Activated CD4-positive, CD25-positive, alpha-beta regulatory T cell treated with anti-CD3 and anti-CD28 coated beads, Interleukin-2, amount 50 U/mL, for 72 hours (primary cell): ENCODE data around the gene ZBTB11.
"Not testable (repeated sequence)": the region's sequence is repeated elsewhere in the genome, so short reads cannot be mapped to it uniquely, and the experiment has no call there.

Experiments used
- DNase-seq: peaks from one replicate; pipeline ENCODE4 v3.0.0; 2021

ZBTB11 gene

DNA sequence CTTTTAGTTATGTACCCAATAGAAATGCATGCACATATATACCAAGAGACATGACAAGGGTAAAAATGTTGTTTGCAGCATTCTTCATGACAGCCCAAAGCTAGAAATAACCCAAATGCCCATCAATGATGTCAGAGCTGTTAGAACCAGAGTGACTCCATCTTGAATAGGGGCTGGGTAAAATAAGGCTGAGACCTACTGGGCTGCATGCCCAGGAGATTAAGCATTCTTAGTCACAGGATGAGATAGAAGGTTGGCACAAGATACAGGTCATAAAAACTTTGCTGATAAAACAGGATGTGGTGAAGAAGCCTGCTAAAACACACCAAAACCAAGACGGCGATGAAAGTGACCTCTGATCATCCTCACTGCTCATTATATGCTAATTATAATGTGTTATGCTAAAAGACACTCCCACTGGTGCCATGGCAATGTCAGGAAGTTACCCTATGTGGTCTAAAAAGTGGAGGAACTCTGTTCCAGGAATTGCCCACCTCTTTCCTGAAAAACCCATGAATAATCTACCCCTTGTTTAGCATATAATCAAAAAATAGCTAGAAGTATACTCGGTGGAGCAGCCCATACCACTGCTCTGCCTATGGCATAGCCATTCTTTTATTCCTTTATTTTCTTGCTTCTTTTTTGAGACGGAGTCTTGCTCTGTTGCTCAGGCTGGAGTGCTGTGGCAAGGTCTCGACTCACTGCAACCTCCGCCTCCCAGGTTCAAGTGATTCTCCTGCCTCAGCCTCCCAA lies 32.9 kb downstream of the ZBTB11 start:
- no peak for DNase-seq

DNA sequence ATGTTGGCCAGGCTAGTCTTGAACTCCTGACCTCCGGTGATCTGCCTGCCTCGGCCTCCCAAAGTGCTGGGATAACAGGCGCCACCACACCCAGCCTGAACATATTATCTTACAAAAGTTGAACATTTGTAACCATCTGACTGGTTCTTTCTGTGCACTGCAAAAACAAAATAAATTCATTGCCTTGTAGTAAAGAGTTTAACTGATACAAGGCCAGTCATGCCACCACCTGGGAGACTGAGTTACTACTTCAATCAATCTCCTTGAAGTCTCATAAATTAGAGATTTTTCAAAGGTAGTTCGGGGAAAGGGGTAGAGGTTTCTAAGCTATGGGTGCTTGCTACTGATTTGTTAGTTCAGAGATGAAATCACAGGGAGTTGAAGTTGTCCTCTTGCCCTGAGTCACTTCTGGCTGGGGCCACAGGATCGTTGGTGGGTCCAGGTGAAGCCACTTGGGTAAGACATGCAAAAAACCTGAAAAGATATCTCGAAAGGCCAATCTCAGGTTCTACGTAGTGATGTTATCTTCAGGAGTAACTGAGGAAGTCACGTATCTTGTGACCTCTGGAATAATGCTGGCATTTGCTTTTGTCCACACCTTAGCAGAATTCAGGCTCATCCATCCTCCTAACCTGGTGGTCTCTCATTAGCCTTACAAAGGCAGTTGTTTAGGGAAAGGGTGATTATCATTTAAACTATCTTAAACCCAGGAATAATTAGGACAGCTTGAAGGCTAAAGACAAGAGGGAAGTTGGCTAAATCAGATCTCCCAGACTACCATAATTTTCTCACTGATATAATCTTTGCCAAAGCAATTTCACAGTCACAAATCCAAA lies 33.7 kb downstream of the ZBTB11 start:
- DNase-seq = no peak

- DNase-seq = no peak
These were observed 34.5 kb downstream of the ZBTB11 start for GRCh38 chr3:101642441-101642840.

DNA sequence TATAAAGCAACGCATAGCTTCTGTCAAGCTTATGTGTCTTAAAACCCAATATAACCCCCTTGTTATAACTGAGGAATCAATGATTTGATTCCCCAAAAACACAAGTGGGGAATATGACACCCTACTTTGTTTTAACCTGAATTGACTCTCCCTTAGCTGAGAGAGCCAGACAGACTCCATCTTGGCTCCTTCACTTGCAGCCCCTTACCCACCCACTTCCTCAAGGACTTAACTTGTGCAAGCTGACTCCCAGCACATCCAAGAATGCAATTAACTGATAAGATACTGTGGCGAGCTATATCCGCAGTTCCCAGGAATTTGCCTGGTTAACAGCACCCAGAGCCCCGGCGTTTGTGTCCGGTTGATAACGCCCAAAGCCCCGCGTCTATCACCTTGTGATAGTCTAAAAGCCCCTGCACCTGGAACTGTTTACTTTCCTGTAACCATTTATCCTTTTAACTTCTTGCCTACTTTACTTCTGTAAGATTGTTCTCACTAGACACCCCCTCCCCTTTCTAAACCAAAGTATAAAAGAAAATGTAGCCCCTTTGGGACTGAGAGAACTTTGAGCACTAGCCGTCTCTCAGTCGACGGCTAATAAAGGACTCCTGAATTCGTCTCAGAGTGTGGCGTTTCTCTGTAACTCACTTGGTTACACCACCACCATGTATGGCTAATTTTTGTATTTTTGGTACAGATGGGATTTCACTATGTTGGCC lies 35.4 kb downstream of the ZBTB11 start:
- DNase-seq = not testable (repeated sequence)

- no peak for DNase-seq
These were observed 36.7 kb downstream of the ZBTB11 start for GRCh38 chr3:101640256-101640655.

DNA sequence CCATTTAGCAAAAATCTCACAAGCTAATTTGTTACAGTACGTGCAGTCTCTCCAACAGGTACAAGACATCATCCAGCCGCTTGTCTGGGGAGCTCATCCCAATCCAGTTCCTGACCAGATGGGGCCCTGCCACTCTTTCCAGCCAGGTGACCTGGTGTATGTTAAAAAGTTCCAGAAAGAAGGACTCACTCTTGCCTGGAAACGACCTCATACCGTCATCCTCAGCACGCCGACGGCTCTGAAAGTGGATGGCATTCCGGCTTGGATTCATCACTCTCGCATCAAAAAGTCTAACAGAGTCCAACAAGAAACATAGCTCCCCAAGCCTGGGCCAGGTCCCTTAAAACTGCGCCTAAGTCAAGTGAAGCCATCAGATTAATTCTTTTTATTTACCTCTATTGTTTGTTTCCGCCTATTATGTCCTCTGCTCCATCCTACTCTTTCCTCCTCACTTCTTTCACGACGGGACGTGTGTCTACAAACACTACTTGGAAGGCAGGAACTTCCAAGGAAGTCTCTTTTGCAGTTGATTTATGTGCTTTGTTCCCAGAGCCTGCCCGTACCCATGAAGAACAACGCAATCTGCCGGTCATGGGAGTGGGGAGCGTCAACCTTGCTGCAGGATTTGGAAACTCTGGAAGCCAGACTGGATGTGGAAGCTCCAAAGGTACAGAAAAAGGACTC lies 37.5 kb downstream of the ZBTB11 start:
- DNase-seq = no peak

- DNase-seq = no peak
These were observed 38.6 kb downstream of the ZBTB11 start for GRCh38 chr3:101638261-101638745.

GRCh38 chr3:101637451-101637850 lies 39.5 kb downstream of the ZBTB11 start:
- DNase-seq = no peak

DNA sequence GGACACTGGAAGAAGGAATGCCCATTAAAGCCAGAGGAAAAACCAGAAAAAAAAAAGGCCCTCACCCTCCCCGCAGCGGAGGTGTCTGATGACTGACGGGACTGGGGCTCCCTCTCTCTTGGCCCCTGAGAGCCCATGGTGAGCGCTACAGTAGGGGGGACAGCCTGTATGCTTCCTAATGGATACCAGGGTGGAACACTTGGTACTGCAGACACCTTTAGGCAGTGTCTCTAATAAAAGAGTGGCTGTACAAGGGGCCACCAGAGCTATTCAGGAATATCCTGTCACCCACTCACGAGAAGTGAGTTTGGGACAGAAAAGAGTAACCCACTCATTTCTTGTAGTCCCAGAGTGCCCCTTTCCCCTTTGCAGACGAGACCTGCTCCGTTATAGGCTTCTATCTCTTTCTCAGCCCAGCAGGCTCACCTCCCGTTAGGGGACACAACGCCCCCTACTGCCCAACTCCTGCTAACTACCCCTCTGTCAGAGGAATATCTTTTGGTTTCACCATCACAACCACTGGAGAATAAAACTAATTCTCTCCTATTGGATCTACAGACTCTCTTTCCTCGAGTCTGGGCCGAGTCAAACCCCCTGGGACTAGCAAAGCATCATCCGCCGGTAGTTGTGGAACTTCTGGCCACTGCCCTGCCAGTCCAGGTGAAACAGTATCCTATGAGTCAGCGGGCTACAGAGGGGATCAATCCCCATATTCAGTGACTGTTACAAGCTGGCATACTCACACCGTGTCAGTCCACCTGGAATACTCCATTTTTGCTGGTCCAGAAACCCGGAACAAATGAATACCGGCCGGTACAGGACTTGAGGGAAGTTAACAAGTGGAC lies 40.8 kb downstream of the ZBTB11 start:
- peak; percentile 59 for DNase-seq

DNA sequence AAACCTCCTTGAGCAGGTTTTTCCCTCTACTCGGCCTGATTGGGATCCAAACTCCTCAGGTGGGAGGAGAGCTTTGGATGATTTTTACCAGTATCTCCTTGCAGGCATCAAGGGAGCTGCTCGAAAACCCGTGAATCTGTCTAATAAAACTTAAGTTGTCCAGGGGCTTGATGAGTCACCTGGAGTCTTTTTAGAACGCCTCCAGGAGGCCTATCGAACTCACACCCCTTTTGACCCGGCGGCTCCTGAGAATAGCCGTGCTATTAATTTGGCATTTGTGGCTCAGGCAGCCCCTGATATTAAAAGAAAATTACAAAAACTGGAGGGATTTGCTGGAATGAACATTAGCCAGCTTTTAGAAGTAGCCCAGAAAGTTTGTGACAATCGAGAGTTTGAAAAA lies 41.6 kb downstream of the ZBTB11 start:
- no peak for DNase-seq

- DNase-seq = no peak
These were observed 42.2 kb downstream of the ZBTB11 start for GRCh38 chr3:101634591-101635196.

- no peak for DNase-seq
These were observed 43.7 kb downstream of the ZBTB11 start for GRCh38 chr3:101633186-101633585.

GRCh38 chr3:101632586-101632985 lies 44.3 kb downstream of the ZBTB11 start:
- no peak for DNase-seq

DNA sequence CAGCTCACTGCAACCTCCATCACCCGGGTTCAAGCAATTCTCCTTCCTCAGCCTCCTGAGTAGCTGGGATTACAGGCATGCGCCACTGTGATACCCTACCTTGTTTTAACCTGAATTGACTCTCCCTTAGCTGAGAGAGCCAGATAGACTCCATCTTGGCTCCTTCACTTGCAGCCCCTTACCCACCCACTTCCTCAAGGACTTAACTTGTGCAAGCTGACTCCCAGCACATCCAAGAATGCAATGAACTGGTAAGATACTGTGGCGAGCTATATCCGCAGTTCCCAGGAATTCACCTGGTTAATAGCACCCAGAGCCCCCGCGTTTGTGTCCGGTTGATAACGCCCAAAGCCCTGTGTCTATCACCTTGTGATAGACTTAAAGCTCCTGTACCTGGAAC lies 45.0 kb downstream of the ZBTB11 start:
- not testable (repeated sequence) for DNase-seq

GRCh38 chr3:101631098-101631796 lies 45.7 kb downstream of the ZBTB11 start:
- no peak for DNase-seq

DNA sequence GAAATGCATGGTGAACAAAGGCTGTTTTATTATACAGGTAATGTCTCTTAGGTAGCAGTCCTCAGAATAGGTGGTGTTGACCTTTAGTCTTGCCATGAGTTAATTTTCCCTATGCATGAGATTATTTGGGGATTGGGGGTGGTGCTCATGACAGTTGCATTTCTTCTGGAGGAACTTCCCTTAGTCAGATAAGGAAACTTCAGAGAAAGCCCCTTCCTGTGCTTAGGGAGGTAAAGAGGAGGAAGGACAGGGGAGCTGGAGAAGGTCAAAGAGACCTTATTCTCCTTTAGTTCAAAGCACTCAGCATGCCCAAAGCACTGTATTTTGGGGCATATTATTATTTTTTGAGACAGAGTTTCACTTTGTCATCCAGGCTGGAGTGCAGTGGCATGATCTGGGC lies 47.7 kb downstream of the ZBTB11 start:
- DNase-seq = no peak

- DNase-seq = no peak
These were observed 51.1 kb downstream of the ZBTB11 start for GRCh38 chr3:101625879-101626278.

DNA sequence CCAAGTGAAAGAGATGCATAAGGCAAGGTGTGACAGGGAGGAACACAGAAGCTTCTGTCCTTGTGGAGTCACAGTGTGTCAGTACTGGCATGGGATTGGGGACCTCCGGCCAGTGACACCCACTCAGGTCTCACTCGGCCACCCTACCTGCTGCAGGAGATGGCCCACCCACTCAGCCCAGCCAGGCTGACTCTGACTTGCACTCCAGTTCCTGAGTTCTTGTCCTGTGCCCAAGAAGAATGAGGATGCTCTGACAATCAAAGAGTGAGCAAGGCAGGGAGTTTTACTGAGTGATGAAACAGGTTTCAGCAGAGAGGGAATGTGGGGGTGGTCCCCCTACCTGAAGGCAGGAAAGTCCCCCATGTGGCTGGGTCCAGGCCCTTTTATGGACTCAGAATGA lies 52.1 kb downstream of the ZBTB11 start:
- no peak for DNase-seq

DNA sequence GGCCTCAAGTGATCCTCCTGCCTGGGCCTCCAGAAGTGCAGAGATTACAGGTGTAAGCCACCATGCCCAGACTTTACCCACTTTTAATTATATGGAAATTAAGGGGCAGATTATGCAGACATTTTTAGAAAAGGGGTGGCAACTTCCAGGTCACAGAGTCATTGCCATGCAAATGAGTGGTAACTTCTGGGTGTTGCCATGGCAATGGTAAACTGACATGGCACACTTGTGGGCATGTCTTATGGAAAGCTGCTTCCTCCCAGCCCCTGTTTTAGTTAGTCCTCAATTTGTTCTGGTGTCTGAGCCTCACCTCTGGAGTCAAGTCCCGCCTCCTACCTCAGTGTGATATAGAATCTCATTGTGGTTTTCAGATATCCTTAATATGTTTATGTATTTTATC lies 53.3 kb downstream of the ZBTB11 start:
- DNase-seq = no peak

GRCh38 chr3:101619734-101620133 lies 57.2 kb downstream of the ZBTB11 start:
- no peak for DNase-seq

- DNase-seq = no peak
These were observed 58.2 kb downstream of the ZBTB11 start for GRCh38 chr3:101618726-101619125.
